ENCODE measurements around the gene MSH5.

MSH5 gene

DNA sequence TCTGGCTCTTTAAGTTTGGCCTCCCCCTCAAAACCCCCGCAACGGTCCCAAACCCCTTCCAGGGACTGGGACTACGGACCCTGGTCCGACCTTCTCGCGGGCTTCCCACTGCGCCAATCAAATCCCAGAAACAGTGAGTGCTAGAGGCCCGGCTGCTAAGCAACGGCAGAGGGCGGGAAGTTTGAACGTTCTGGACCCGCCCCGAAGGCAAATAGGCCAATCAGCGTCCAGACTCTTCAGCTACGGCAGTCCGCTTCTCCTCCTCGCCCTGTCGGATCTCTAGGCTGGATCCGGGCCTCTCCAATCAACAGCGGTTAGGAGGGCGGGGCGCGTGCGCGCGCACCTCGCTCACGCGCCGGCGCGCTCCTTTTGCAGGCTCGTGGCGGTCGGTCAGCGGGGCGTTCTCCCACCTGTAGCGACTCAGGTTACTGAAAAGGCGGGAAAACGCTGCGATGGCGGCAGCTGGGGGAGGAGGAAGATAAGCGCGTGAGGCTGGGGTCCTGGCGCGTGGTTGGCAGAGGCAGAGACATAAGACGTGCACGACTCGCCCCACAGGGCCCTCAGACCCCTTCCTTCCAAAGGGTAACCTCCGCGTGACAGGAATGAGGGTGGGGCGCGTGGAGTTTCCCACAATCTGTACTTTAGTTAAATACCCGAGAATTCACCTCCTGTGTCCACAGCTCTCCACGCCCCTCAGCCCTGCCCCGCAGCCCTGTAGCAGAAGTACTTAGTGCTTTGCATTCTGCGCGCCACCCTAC, at the start of gene MSH5:
TSS of gene MSH5 (plus strand) at position 367 of the 758 bp plus-strand sequence. CDS start 462 bp downstream, outside the sequence.
- no peak for TF ChIP-seq JUND (IDR thresholded peaks at IDR 0.05; ENCODE audit: low read depth)
- DNase-seq (ENCODE audit: low read depth in 1 of 2, low spot score in 1 of 2): peak; percentile 95 to 99
- in situ Hi-C loops (cut with HindIII; ENCODE audit: low pct_unique_long_range_greater_than_20kb, low sequenced_read_pairs): no loop called here

- TF ChIP-seq JUND (IDR thresholded peaks at IDR 0.05; ENCODE audit: low read depth): no peak
- no peak for DNase-seq (ENCODE audit: low read depth in 1 of 2, low spot score in 1 of 2)
- in situ Hi-C loops (cut with HindIII; ENCODE audit: low pct_unique_long_range_greater_than_20kb, low sequenced_read_pairs): no loop called here
Measured at GRCh38 chr6:31690231-31691077, 49.4 kb upstream of the MSH5 start.

GRCh38 chr6:31691078-31691463, 48.7 kb upstream of the MSH5 start:
- DNase-seq (ENCODE audit: low read depth in 1 of 2, low spot score in 1 of 2): no peak
- in situ Hi-C loops (cut with HindIII; ENCODE audit: low pct_unique_long_range_greater_than_20kb, low sequenced_read_pairs): no loop called here
- no peak for TF ChIP-seq JUND (IDR thresholded peaks at IDR 0.05; ENCODE audit: low read depth)

- in situ Hi-C loops (cut with HindIII; ENCODE audit: low pct_unique_long_range_greater_than_20kb, low sequenced_read_pairs): no loop called here
- TF ChIP-seq JUND (IDR thresholded peaks at IDR 0.05; ENCODE audit: low read depth): no peak
Measured at GRCh38 chr6:31691564-31692108, 48.2 kb upstream of the MSH5 start.

GRCh38 chr6:31692353-31692752, 47.5 kb upstream of the MSH5 start:
- in situ Hi-C loops (cut with HindIII; ENCODE audit: low pct_unique_long_range_greater_than_20kb, low sequenced_read_pairs): no loop called here
- TF ChIP-seq JUND (IDR thresholded peaks at IDR 0.05; ENCODE audit: low read depth): no peak

More at GRCh38 chr6:31691564-31692108, 48.2 kb upstream of the MSH5 start:
- DNase-seq (ENCODE audit: low read depth in 1 of 2, low spot score in 1 of 2): no peak

GRCh38 chr6:31692886-31693285, 46.9 kb upstream of the MSH5 start:
- in situ Hi-C loops (cut with HindIII; ENCODE audit: low pct_unique_long_range_greater_than_20kb, low sequenced_read_pairs): no loop called here
- no peak for TF ChIP-seq JUND (IDR thresholded peaks at IDR 0.05; ENCODE audit: low read depth)
- no peak for DNase-seq (ENCODE audit: low read depth in 1 of 2, low spot score in 1 of 2)

More at GRCh38 chr6:31692353-31692752, 47.5 kb upstream of the MSH5 start:
- no peak for DNase-seq (ENCODE audit: low read depth in 1 of 2, low spot score in 1 of 2)

DNA sequence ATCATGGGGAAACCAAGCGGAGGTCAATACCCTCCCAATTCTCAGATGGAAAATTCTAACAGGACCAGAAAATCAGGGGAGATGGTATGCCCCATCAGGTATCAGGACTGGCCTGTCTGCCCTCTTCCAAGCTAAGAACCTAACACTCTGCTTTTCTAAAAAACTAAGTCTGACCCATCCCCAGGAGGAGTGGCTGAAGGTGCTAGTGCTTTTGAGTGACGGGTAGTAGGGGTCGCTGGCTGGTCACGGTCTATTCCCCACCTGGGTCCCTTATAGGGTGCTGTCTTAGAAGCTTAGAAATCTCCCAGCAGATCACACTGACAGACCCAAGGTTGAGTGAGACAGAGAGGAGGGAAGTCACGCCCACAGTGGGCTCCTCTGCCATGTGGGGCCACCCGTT, 46.3 kb upstream of the MSH5 start:
- no peak for TF ChIP-seq JUND (IDR thresholded peaks at IDR 0.05; ENCODE audit: low read depth)
- no peak for DNase-seq (ENCODE audit: low read depth in 1 of 2, low spot score in 1 of 2)
- in situ Hi-C loops (cut with HindIII; ENCODE audit: low pct_unique_long_range_greater_than_20kb, low sequenced_read_pairs): no loop called here

- no peak for DNase-seq (ENCODE audit: low read depth in 1 of 2, low spot score in 1 of 2)
- no peak for TF ChIP-seq JUND (IDR thresholded peaks at IDR 0.05; ENCODE audit: low read depth)
- in situ Hi-C loops (cut with HindIII; ENCODE audit: low pct_unique_long_range_greater_than_20kb, low sequenced_read_pairs): no loop called here
Measured at GRCh38 chr6:31697555-31697954, 42.2 kb upstream of the MSH5 start.

GRCh38 chr6:31700740-31701401, 38.9 kb upstream of the MSH5 start:
- no peak for TF ChIP-seq JUND (IDR thresholded peaks at IDR 0.05; ENCODE audit: low read depth)
- no peak for DNase-seq (ENCODE audit: low read depth in 1 of 2, low spot score in 1 of 2)

GRCh38 chr6:31701666-31702404, 38.0 kb upstream of the MSH5 start:
- no peak for TF ChIP-seq JUND (IDR thresholded peaks at IDR 0.05; ENCODE audit: low read depth)
- in situ Hi-C loops (cut with HindIII; ENCODE audit: low pct_unique_long_range_greater_than_20kb, low sequenced_read_pairs): no loop called here
- DNase-seq (ENCODE audit: low read depth in 1 of 2, low spot score in 1 of 2): no peak

More at GRCh38 chr6:31700740-31701401, 38.9 kb upstream of the MSH5 start:
- in situ Hi-C loops (cut with HindIII; ENCODE audit: low pct_unique_long_range_greater_than_20kb, low sequenced_read_pairs): no loop called here

- in situ Hi-C loops (cut with HindIII; ENCODE audit: low pct_unique_long_range_greater_than_20kb, low sequenced_read_pairs): no loop called here
- DNase-seq (ENCODE audit: low read depth in 1 of 2, low spot score in 1 of 2): peak in 1 of 2 experiments; percentile 18
- no peak for TF ChIP-seq JUND (IDR thresholded peaks at IDR 0.05; ENCODE audit: low read depth)
Measured at GRCh38 chr6:31702405-31702818, 37.4 kb upstream of the MSH5 start.
